CD8-positive, alpha-beta memory T cell (primary cell): Measurements from ENCODE around the gene TSPO2. TPM values are rescaled to one million over a fixed set of nuclear protein-coding genes. Genes with fewer than 3 reads are reported as not detected.
A peak's percentile ranks its signal among the peaks of the same experiment; 100 is the strongest.
"Not testable (repeated sequence)": the region's sequence is repeated elsewhere in the genome, so short reads cannot be mapped to it uniquely, and the experiment has no call there.

ENCODE experiments used
- CTCF ChIA-PET: fragments of 350-600 bp; sonication (Branson Sonifier 250); formaldehyde crosslinking; loops from one replicate; lab custom pipeline; 2021; ENCODE audit warnings: antibody characterized with exemption; lab: Charles Lee
- POLR2A ChIA-PET: fragments of 350-600 bp; sonication (Branson Sonifier 250); formaldehyde crosslinking; loops from one replicate; lab custom pipeline; 2021; ENCODE audit warnings: antibody characterized with exemption; lab: Charles Lee
- DNase-seq, 5 donors: peaks; one replicate each; pipeline versions ENCODE4 v3.0.0 to v3.0.0-alpha.2; 2020 to 2022; ENCODE audit warnings: mixed read lengths in 1 of 5
- H3K27ac ChIP-seq: one replicate; pipeline ENCODE4 v1.7.0; 2013; ENCODE audit warnings: low read depth, mild to moderate bottlenecking, low read length, moderate library complexity
- H3K27me3 ChIP-seq: 2 replicates; pipeline ENCODE4 v1.7.0; 2013; ENCODE audit warnings: low read length, mild to moderate bottlenecking; ENCODE audit not compliant: insufficient read depth, poor library complexity, severe bottlenecking
- H3K36me3 ChIP-seq: 2 replicates; pipeline ENCODE4 v1.7.0; 2013; ENCODE audit warnings: mild to moderate bottlenecking, low read length, moderate library complexity; ENCODE audit not compliant: insufficient read depth
- H3K4me1 ChIP-seq: 2 replicates; pipeline ENCODE4 v1.7.0; 2013; ENCODE audit warnings: mild to moderate bottlenecking, low read length, moderate library complexity; ENCODE audit not compliant: insufficient read depth
- H3K4me3 ChIP-seq: 2 replicates; pipeline ENCODE4 v1.7.0; 2013; ENCODE audit warnings: mild to moderate bottlenecking, low read length
- H3K9me3 ChIP-seq: 2 replicates; pipeline ENCODE4 v1.7.0; 2013; ENCODE audit warnings: mild to moderate bottlenecking, low read length
- H3K27ac Mint-ChIP-seq, 8 donors: one replicate each; pipeline ENCODE4 v1.8.0; 2020 to 2021; ENCODE audit warnings: mixed read lengths in 8 of 8, mild to moderate bottlenecking in 6 of 8, inconsistent platforms in 3 of 8, moderate library complexity in 3 of 8
- H3K27me3 Mint-ChIP-seq, 2 donors: one replicate each; pipeline ENCODE4 v1.8.0; 2020 to 2021; ENCODE audit warnings: mixed read lengths in 2 of 2, mild to moderate bottlenecking in 1 of 2, moderate library complexity in 1 of 2
- H3K36me3 Mint-ChIP-seq, 3 donors: one replicate each; pipeline ENCODE4 v1.8.0; 2020 to 2021; ENCODE audit warnings: mixed read lengths in 3 of 3, inconsistent platforms in 1 of 3, mild to moderate bottlenecking in 1 of 3
- H3K4me1 Mint-ChIP-seq, 3 donors: one replicate each; pipeline ENCODE4 v1.8.0; 2020 to 2021; ENCODE audit warnings: mixed read lengths in 3 of 3, inconsistent platforms in 1 of 3, mild to moderate bottlenecking in 1 of 3
- H3K4me3 Mint-ChIP-seq, 7 donors: one replicate each; pipeline ENCODE4 v1.8.0; 2020 to 2021; ENCODE audit warnings: mixed read lengths in 7 of 7, mild to moderate bottlenecking in 6 of 7, moderate library complexity in 4 of 7, inconsistent platforms in 2 of 7
- H3K9me3 Mint-ChIP-seq, 5 donors: one replicate each; pipeline ENCODE4 v1.8.0; 2020 to 2022; ENCODE audit warnings: mixed read lengths in 5 of 5, mild to moderate bottlenecking in 3 of 5, moderate library complexity in 2 of 5, inconsistent platforms in 1 of 5
- polyA plus RNA-seq: library from polyadenylated mRNA; unstranded; fragments of 300-500 nt; fragmentation: Illumina TruSeq; gene quantifications from one replicate; pipeline ENCODE4 v1.2.3, GENCODE V29; 2021
- total RNA-seq, 2 experiments: library from RNA; stranded (reverse); gene quantifications; one replicate each; pipeline ENCODE4 v1.2.3, GENCODE V29; 2021

TSPO2 gene
- total and polyA plus RNA-seq, 3 experiments from 2014 or later = not detected

DNA sequence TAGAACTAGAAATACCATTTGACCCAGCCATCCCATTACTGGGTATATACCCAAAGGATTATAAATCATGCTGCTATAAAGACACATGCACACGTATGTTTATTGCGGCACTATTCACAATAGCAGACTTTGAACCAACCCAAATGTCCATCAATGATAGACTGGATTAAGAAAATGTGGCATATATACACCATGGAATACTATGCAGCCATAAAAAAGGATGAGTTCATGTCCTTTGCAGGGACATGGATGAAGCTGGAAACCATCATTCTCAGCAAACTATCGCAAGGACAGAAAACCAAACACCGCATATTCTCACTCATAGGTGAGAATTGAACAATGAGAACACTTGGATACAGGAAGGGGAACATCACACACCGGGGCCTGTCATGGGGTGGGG, 26.4 kb upstream of the TSPO2 start:
- DNase-seq, H3K27me3 Mint-ChIP-seq, H3K9me3 ChIP-seq, H3K36me3 ChIP-seq, H3K4me3 Mint-ChIP-seq, H3K27ac ChIP-seq, CTCF ChIA-PET, H3K9me3 Mint-ChIP-seq, H3K27me3 ChIP-seq, H3K27ac Mint-ChIP-seq, H3K4me1 Mint-ChIP-seq, H3K4me3 ChIP-seq, POLR2A ChIA-PET, H3K4me1 ChIP-seq: not testable (repeated sequence)
- peaks cover 0 to 14% (median 0%) of the 10 kb centered on the region in 3 donors for H3K36me3 Mint-ChIP-seq

GRCh38 chr6:41017663-41018062, 24.6 kb upstream of the TSPO2 start:
- Mint-ChIP-seq H3K27ac (peak overlapping the region in 1 of 8 donors; percentile 2), H3K4me3 (no peak overlapping the region), H3K27me3 (peaks cover 3% of the 10 kb centered on the region in 2 donors), H3K36me3 (peaks cover 0 to 14% (median 0%) of the 10 kb centered on the region in 3 donors), H3K4me1 (no peaks in the 10 kb centered on the region), H3K9me3 (peaks cover 0 to 3% (median 0%) of the 10 kb centered on the region in 5 donors)
- CTCF ChIA-PET = interaction anchor here (3.8 kb wide), 1 partner anchor 10 kb away, joined by 23 read pairs; no protein-coding TSS in a partner anchor
- no peaks in the 10 kb centered on the region for H3K36me3 ChIP-seq
- no peaks in the 10 kb centered on the region for H3K9me3 ChIP-seq
- POLR2A ChIA-PET = no interaction called here
- no peak for DNase-seq
- H3K27me3 ChIP-seq = no peaks in the 10 kb centered on the region
- H3K4me1 ChIP-seq = no peaks in the 10 kb centered on the region
- H3K27ac ChIP-seq = no peak overlapping the region
- H3K4me3 ChIP-seq = no peak overlapping the region

- H3K27me3 Mint-ChIP-seq = peaks cover 2 to 3% of the 10 kb centered on the region in 2 donors
- no peak for DNase-seq
- no peaks in the 10 kb centered on the region for H3K4me1 Mint-ChIP-seq
- Histone ChIP-seq H3K4me1 (no peaks in the 10 kb centered on the region), H3K36me3 (no peaks in the 10 kb centered on the region), H3K4me3 (no peak overlapping the region), H3K27me3 (no peaks in the 10 kb centered on the region), H3K9me3 (no peaks in the 10 kb centered on the region), H3K27ac (no peak overlapping the region)
- no peak overlapping the region for H3K4me3 Mint-ChIP-seq
- no peaks in the 10 kb centered on the region for H3K9me3 Mint-ChIP-seq
- CTCF ChIA-PET = interaction anchor here (2.1 kb wide), 1 partner anchor 18 kb away, joined by 5 read pairs; the partner anchor contains the start of gene UNC5CL
- POLR2A ChIA-PET = no interaction called here
- H3K27ac Mint-ChIP-seq = no peak overlapping the region
- H3K36me3 Mint-ChIP-seq = peaks cover 0 to 5% (median 0%) of the 10 kb centered on the region in 3 donors
These were observed 20.4 kb upstream of the TSPO2 start for GRCh38 chr6:41021832-41022231.

GRCh38 chr6:41022294-41022693, 20.0 kb upstream of the TSPO2 start:
- peaks cover 3 to 4% (median 4%) of the 10 kb centered on the region in 3 donors for H3K4me1 Mint-ChIP-seq
- H3K27ac ChIP-seq = no peak overlapping the region

DNA sequence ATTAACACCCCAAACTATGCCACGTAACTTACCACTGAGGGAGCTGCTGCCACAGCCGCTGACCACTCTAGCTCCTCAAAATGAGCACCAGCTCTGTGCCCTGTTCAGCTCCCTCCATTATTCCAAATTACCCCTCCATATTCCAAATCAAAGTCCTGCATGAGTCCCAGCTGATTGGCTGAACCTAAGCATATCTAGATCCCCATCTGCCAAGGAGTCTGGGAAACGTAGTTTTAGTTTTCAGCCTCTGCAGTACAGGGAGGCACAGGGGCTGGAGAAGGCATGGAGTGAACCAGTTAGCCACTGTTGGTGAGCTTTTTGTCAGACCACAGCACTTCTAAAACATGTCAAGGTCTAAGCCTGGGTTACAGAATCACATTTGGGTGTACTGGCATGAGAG, 19.2 kb upstream of the TSPO2 start:
- ChIA-PET POLR2A (no interaction called here), CTCF (interaction anchor here (2.1 kb wide), 1 partner anchor 16 kb away, joined by 5 read pairs; the partner anchor contains the start of gene UNC5CL)
- Histone ChIP-seq H3K4me3 (no peak overlapping the region), H3K36me3 (no peaks in the 10 kb centered on the region), H3K9me3 (no peaks in the 10 kb centered on the region), H3K4me1 (peaks cover 8% of the 10 kb centered on the region), H3K27me3 (no peaks in the 10 kb centered on the region), H3K27ac (no peak overlapping the region)
- Mint-ChIP-seq H3K27me3 (peaks cover 2 to 3% of the 10 kb centered on the region in 2 donors), H3K9me3 (no peaks in the 10 kb centered on the region), H3K4me1 (peaks cover 9 to 12% (median 11%) of the 10 kb centered on the region in 3 donors), H3K36me3 (peaks cover 0 to 3% (median 0%) of the 10 kb centered on the region in 3 donors), H3K4me3 (no peak overlapping the region), H3K27ac (no peak overlapping the region)
- DNase-seq = no peak

More at GRCh38 chr6:41022294-41022693, 20.0 kb upstream of the TSPO2 start:
- no peak overlapping the region for H3K4me3 Mint-ChIP-seq
- ChIA-PET CTCF (interaction anchor here (2.1 kb wide), 1 partner anchor 17 kb away, joined by 5 read pairs; the partner anchor contains the start of gene UNC5CL), POLR2A (no interaction called here)
- peaks cover 2 to 3% of the 10 kb centered on the region in 2 donors for H3K27me3 Mint-ChIP-seq
- H3K27me3 ChIP-seq = no peaks in the 10 kb centered on the region
- DNase-seq = no peak
- H3K9me3 ChIP-seq = no peaks in the 10 kb centered on the region
- peaks cover 0 to 5% (median 0%) of the 10 kb centered on the region in 3 donors for H3K36me3 Mint-ChIP-seq
- no peaks in the 10 kb centered on the region for H3K36me3 ChIP-seq
- no peak overlapping the region for H3K4me3 ChIP-seq
- H3K4me1 ChIP-seq = peaks cover 2% of the 10 kb centered on the region
- H3K27ac Mint-ChIP-seq = no peak overlapping the region
- no peaks in the 10 kb centered on the region for H3K9me3 Mint-ChIP-seq

- Mint-ChIP-seq H3K36me3 (peaks cover 0 to 1% (median 0%) of the 10 kb centered on the region in 3 donors), H3K27ac (peak overlapping the region in 1 of 8 donors; percentile 24), H3K4me3 (peak overlapping the region in 1 of 7 donors; percentile 34), H3K4me1 (peaks cover 19 to 23% (median 21%) of the 10 kb centered on the region in 3 donors), H3K9me3 (no peaks in the 10 kb centered on the region), H3K27me3 (no peaks in the 10 kb centered on the region)
- Histone ChIP-seq H3K36me3 (no peaks in the 10 kb centered on the region), H3K27me3 (no peaks in the 10 kb centered on the region), H3K4me1 (peaks cover 20% of the 10 kb centered on the region), H3K4me3 (no peak overlapping the region), H3K27ac (no peak overlapping the region), H3K9me3 (no peaks in the 10 kb centered on the region)
- CTCF ChIA-PET = interaction anchor here (2.6 to 7.2 kb wide), 2 partner anchors 14 to 21 kb away, joined by 13 to 44 read pairs; partner anchors contain the start of gene UNC5CL
- POLR2A ChIA-PET = no interaction called here
- no peak for DNase-seq
These were observed 16.2 kb upstream of the TSPO2 start for GRCh38 chr6:41025966-41026530.

- Mint-ChIP-seq H3K4me3 (peak overlapping the region; percentile 79 to 88 (median 83)), H3K36me3 (peaks cover 0 to 3% (median 0%) of the 10 kb centered on the region in 3 donors)
- peak overlapping the region; percentile 68 for H3K4me3 ChIP-seq
These were observed 15.0 kb upstream of the TSPO2 start for GRCh38 chr6:41027241-41027640.

More at GRCh38 chr6:41027241-41027640, 15.0 kb upstream of the TSPO2 start:
- H3K4me1 Mint-ChIP-seq = peaks cover 20 to 23% (median 21%) of the 10 kb centered on the region in 3 donors
- H3K27me3 ChIP-seq = no peaks in the 10 kb centered on the region
- ChIA-PET CTCF (interaction anchor here (0.6 to 7.2 kb wide), 13 partner anchors 9 to 1665 kb away, joined by 3 to 44 read pairs (median 13); partner anchors contain the start of genes TSPO2 and UNC5CL), POLR2A (interaction anchor here (1.5 kb wide), 1 partner anchor 44 kb away, joined by 4 read pairs; no protein-coding TSS in a partner anchor)
- H3K4me1 ChIP-seq = peaks cover 20% of the 10 kb centered on the region
- no peak for DNase-seq
- no peak overlapping the region for H3K27ac ChIP-seq
- no peaks in the 10 kb centered on the region for H3K36me3 ChIP-seq
- peak overlapping the region in 7 of 8 donors; percentile 27 to 89 (median 79) for H3K27ac Mint-ChIP-seq
- no peaks in the 10 kb centered on the region for H3K9me3 ChIP-seq
- H3K9me3 Mint-ChIP-seq = no peaks in the 10 kb centered on the region
- no peaks in the 10 kb centered on the region for H3K27me3 Mint-ChIP-seq
